ENCODE measurements around the gene ANKRD16.
"Not testable (repeated sequence)": the region's sequence is repeated elsewhere in the genome, so short reads cannot be mapped to it uniquely, and the experiment has no call there.

ANKRD16 gene

GRCh38 chr10:5887029-5887428 lies 2.7 kb downstream of the ANKRD16 start:
- DNase-seq (ENCODE audit: low read depth, low spot score): no peak
- H3K27ac ChIP-seq: no peak overlapping the region

- DNase-seq (ENCODE audit: low read depth, low spot score): no peak
- no peak overlapping the region for H3K27ac ChIP-seq
These were observed 4.1 kb downstream of the ANKRD16 start for GRCh38 chr10:5885619-5886018.

GRCh38 chr10:5882961-5883360 lies 6.7 kb downstream of the ANKRD16 start:
- DNase-seq (ENCODE audit: low read depth, low spot score): no peak
- no peak overlapping the region for H3K27ac ChIP-seq

- H3K27ac ChIP-seq: not testable (repeated sequence)
These were observed 12.7 kb downstream of the ANKRD16 start for GRCh38 chr10:5877041-5877440.

GRCh38 chr10:5876181-5876768 lies 13.4 kb downstream of the ANKRD16 start:
- no peak overlapping the region for H3K27ac ChIP-seq
- no peak for DNase-seq (ENCODE audit: low read depth, low spot score)

More at GRCh38 chr10:5877041-5877440, 12.7 kb downstream of the ANKRD16 start:
- DNase-seq (ENCODE audit: low read depth, low spot score): not testable (repeated sequence)

GRCh38 chr10:5873515-5873995 lies 16.1 kb downstream of the ANKRD16 start:
- H3K27ac ChIP-seq: no peak overlapping the region
- DNase-seq (ENCODE audit: low read depth, low spot score): no peak

- DNase-seq (ENCODE audit: low read depth, low spot score): no peak
- no peak overlapping the region for H3K27ac ChIP-seq
These were observed 18.1 kb downstream of the ANKRD16 start for GRCh38 chr10:5871596-5871995.

GRCh38 chr10:5869156-5869555 lies 20.5 kb downstream of the ANKRD16 start:
- DNase-seq (ENCODE audit: low read depth, low spot score): no peak
- H3K27ac ChIP-seq: no peak overlapping the region

- DNase-seq (ENCODE audit: low read depth, low spot score); H3K27ac ChIP-seq: not testable (repeated sequence)
These were observed 21.3 kb downstream of the ANKRD16 start for GRCh38 chr10:5868383-5868782.

GRCh38 chr10:5867091-5867615 lies 22.5 kb downstream of the ANKRD16 start:
- not testable (repeated sequence) for H3K27ac ChIP-seq; DNase-seq (ENCODE audit: low read depth, low spot score)

- not testable (repeated sequence) for DNase-seq (ENCODE audit: low read depth, low spot score)
These were observed 23.1 kb downstream of the ANKRD16 start for GRCh38 chr10:5866451-5867081.

GRCh38 chr10:5862981-5863685 lies 26.6 kb downstream of the ANKRD16 start:
- not testable (repeated sequence) for DNase-seq (ENCODE audit: low read depth, low spot score)

More at GRCh38 chr10:5866451-5867081, 23.1 kb downstream of the ANKRD16 start:
- H3K27ac ChIP-seq: not testable (repeated sequence)

GRCh38 chr10:5862360-5862961 lies 27.2 kb downstream of the ANKRD16 start:
- DNase-seq (ENCODE audit: low read depth, low spot score): no peak
- no peak overlapping the region for H3K27ac ChIP-seq

More at GRCh38 chr10:5862981-5863685, 26.6 kb downstream of the ANKRD16 start:
- H3K27ac ChIP-seq: not testable (repeated sequence)

- no peak overlapping the region for H3K27ac ChIP-seq
These were observed 29.6 kb downstream of the ANKRD16 start for GRCh38 chr10:5860066-5860465.

GRCh38 chr10:5858811-5859210 lies 30.9 kb downstream of the ANKRD16 start:
- DNase-seq (ENCODE audit: low read depth, low spot score): no peak
- H3K27ac ChIP-seq: no peak overlapping the region

More at GRCh38 chr10:5860066-5860465, 29.6 kb downstream of the ANKRD16 start:
- DNase-seq (ENCODE audit: low read depth, low spot score): no peak

GRCh38 chr10:5856701-5857004 lies 33.0 kb downstream of the ANKRD16 start:
- H3K27ac ChIP-seq: no peak overlapping the region
- DNase-seq (ENCODE audit: low read depth, low spot score): no peak

- DNase-seq (ENCODE audit: low read depth, low spot score): no peak
- no peak overlapping the region for H3K27ac ChIP-seq
These were observed 33.6 kb downstream of the ANKRD16 start for GRCh38 chr10:5855979-5856700.

- no peak overlapping the region for H3K27ac ChIP-seq
- DNase-seq (ENCODE audit: low read depth, low spot score): no peak
These were observed 35.6 kb downstream of the ANKRD16 start for GRCh38 chr10:5854131-5854475.

- not testable (repeated sequence) for DNase-seq (ENCODE audit: low read depth, low spot score); H3K27ac ChIP-seq
These were observed 43.0 kb downstream of the ANKRD16 start for GRCh38 chr10:5846667-5847066.
